GM12878 (cell line): ENCODE measurements around the gene CCR5AS.

Source experiments
- ATAC-seq: fragments of 200-7000 bp; cut with Tn5 transposase; 3 replicates; pipeline ENCODE4 v1.9.1; 2020; ENCODE audit warnings: mild to moderate bottlenecking, moderate library complexity
- BruUV-seq: library from RNA; stranded (reverse); fragments of 400-500 nt; replicated peaks from 2 replicates; lab custom pipeline; 2021; lab: Mats Ljungman, UMichigan
- CTCF ChIA-PET: fragments of 300-600 bp; sonication (Branson Sonifier 250); formaldehyde crosslinking; extraction: SDS; loops from one replicate; lab custom pipeline; 2021; ENCODE audit warnings: inconsistent platforms; lab: Yijun Ruan, JAX
- POLR2A ChIA-PET: fragments of 350-600 bp; formaldehyde crosslinking; extraction: SDS; loops from one replicate; lab custom pipeline; 2021; ENCODE audit warnings: inconsistent platforms; lab: Charles Lee
- RAD21 ChIA-PET: fragments of 300-600 bp; sonication (Branson Sonifier 250); formaldehyde crosslinking; loops from one replicate; lab custom pipeline; 2023; ENCODE audit warnings: antibody characterized with exemption; ENCODE audit not compliant: unreplicated experiment; lab: Charles Lee
- SMC1A ChIA-PET: fragments of 300-600 bp; sonication (Branson Sonifier 250); formaldehyde crosslinking; loops from one replicate; lab custom pipeline; 2023; ENCODE audit not compliant: unreplicated experiment, uncharacterized antibody; lab: Charles Lee
- DNase-seq: peaks from one replicate; pipeline ENCODE4 v3.0.0-alpha.2; 2011; ENCODE audit warnings: low read depth, low spot score
- FAIRE-seq: peaks from 3 replicates; lab custom pipeline; 2011; peaks lifted over from hg19 to GRCh38; lab: Jason Lieb, UNC
- H2AFZ ChIP-seq: 2 replicates; pipeline ENCODE4 v1.6.0; 2011; ENCODE audit warnings: low read depth, low read length, control low read depth; ENCODE audit not compliant: control insufficient read depth
- H3K27ac ChIP-seq: 2 replicates; pipeline ENCODE4 v1.5.1; 2011; ENCODE audit warnings: control low read depth; ENCODE audit not compliant: control insufficient read depth, insufficient read depth
- H3K27me3 ChIP-seq, 2 experiments: replicated peaks in 1 of 2; 2 replicates each; pipeline versions ENCODE4 v1.6.0 to v1.6.1; 2011; ENCODE audit warnings: low read length in 1 of 2; ENCODE audit not compliant: control insufficient read depth in 2 of 2, insufficient read depth in 2 of 2
- H3K36me3 ChIP-seq, 2 experiments: 2 replicates each; pipeline ENCODE4 v1.5.1; 2011; ENCODE audit warnings: low read length in 1 of 2; ENCODE audit not compliant: control insufficient read depth in 2 of 2, insufficient read depth in 2 of 2
- H3K4me1 ChIP-seq: 2 replicates; pipeline ENCODE4 v1.6.1; 2011; ENCODE audit warnings: mild to moderate bottlenecking, low read length, moderate library complexity, mixed read lengths; ENCODE audit not compliant: control insufficient read depth, insufficient read depth
- H3K4me2 ChIP-seq: 2 replicates; pipeline ENCODE4 v1.6.0; 2011; ENCODE audit warnings: control low read depth; ENCODE audit not compliant: control insufficient read depth, insufficient read depth
- H3K4me3 ChIP-seq: fragments of 200-600 bp; sonication (generic); 2 replicates; pipeline ENCODE4 v1.5.1; 2016
- H3K79me2 ChIP-seq: 2 replicates; pipeline ENCODE4 v1.6.0; 2011; ENCODE audit warnings: low read length; ENCODE audit not compliant: control insufficient read depth, insufficient read depth
- H3K9ac ChIP-seq: 2 replicates; pipeline ENCODE4 v1.8.0; 2011; ENCODE audit warnings: low read length, control low read depth, mixed read lengths; ENCODE audit not compliant: control insufficient read depth, insufficient read depth
- H3K9me3 ChIP-seq: replicated peaks from 3 replicates; pipeline ENCODE4 v1.5.1; 2011; ENCODE audit warnings: mild to moderate bottlenecking, low read length; ENCODE audit not compliant: control insufficient read depth, insufficient read depth
- H4K20me1 ChIP-seq: 2 replicates; pipeline ENCODE4 v1.6.0; 2011; ENCODE audit not compliant: control insufficient read depth, insufficient read depth
- BCL11A ChIP-seq: IDR thresholded peaks from 2 replicates; pipeline ENCODE4 v1.6.1; 2011; ENCODE audit warnings: low read depth, low read length
- BMI1 ChIP-seq: fragments of 450-650 bp; IDR thresholded peaks from 2 replicates; pipeline ENCODE4 v1.6.1; 2016; ENCODE audit warnings: mild to moderate bottlenecking, moderate library complexity, borderline replicate concordance
- CBFB ChIP-seq: IDR thresholded peaks from 2 replicates; pipeline ENCODE4 v1.6.1; 2016; ENCODE audit warnings: antibody characterized with exemption, low read depth
- CHD2 ChIP-seq: IDR thresholded peaks from 2 replicates; pipeline ENCODE4 v1.6.1; 2011; ENCODE audit warnings: low read depth, low read length, improper control_type of control experiment, borderline replicate concordance
- CREM ChIP-seq: IDR thresholded peaks from 2 replicates; pipeline ENCODE4 v1.6.1; 2014; ENCODE audit warnings: antibody characterized with exemption, low read depth
- IKZF2 ChIP-seq, 2 experiments: fragments of 450-650 bp; IDR thresholded peaks; 2 replicates each; pipeline ENCODE4 v1.6.1; 2017; ENCODE audit warnings: mild to moderate bottlenecking in 2 of 2, moderate library complexity in 2 of 2
- KDM1A ChIP-seq: fragments of 200-600 bp; sonication (generic); IDR thresholded peaks from 2 replicates; pipeline ENCODE4 v1.6.1; 2016; ENCODE audit warnings: borderline replicate concordance
- LARP7 ChIP-seq: fragments of 450-650 bp; IDR thresholded peaks from 2 replicates; pipeline ENCODE4 v1.6.1; 2017; ENCODE audit warnings: mild to moderate bottlenecking
- MAX ChIP-seq: IDR thresholded peaks from 2 replicates; pipeline ENCODE4 v1.6.1; 2012; ENCODE audit warnings: low read depth, low read length, improper control_type of control experiment
- MEF2B ChIP-seq: fragments of 450-650 bp; IDR thresholded peaks from 2 replicates; pipeline ENCODE4 v1.6.1; 2018; ENCODE audit warnings: mild to moderate bottlenecking, moderate library complexity; ENCODE audit not compliant: partially characterized antibody, poor library complexity, severe bottlenecking
- NFYB ChIP-seq: IDR thresholded peaks from 2 replicates; pipeline ENCODE4 v1.6.1; 2011; ENCODE audit warnings: low read depth, mild to moderate bottlenecking, low read length, improper control_type of control experiment, moderate library complexity; ENCODE audit not compliant: insufficient read depth
- RAD51 ChIP-seq: fragments of 450-650 bp; IDR thresholded peaks from 2 replicates; pipeline ENCODE4 v1.6.1; 2016; ENCODE audit warnings: moderate library complexity, mild to moderate bottlenecking, inconsistent platforms
- TAF1 ChIP-seq: IDR thresholded peaks from 2 replicates; pipeline ENCODE4 v1.6.1; 2011; ENCODE audit warnings: mild to moderate bottlenecking, low read depth, low read length, borderline replicate concordance
- YBX1 ChIP-seq: fragments of 450-650 bp; IDR thresholded peaks from 2 replicates; pipeline ENCODE4 v1.6.1; 2016; ENCODE audit warnings: antibody characterized with exemption
- WGBS: methylation state at CpG from one replicate; pipeline ENCODE4 v1.1.6; 2016; ENCODE audit warnings: low lambda C conversion rate; ENCODE audit not compliant: insufficient replicate concordance, insufficient coverage; ENCODE audit errors: missing lambda C conversion rate; 5-methylcytosine and 5-hydroxymethylcytosine counted together
- in situ Hi-C: fragments of 300-500 bp; cut with MboI; formaldehyde crosslinking; loops from 9 replicates; pipeline ENCODE4 v1.14.3; 2018; ENCODE audit warnings: mixed read lengths
- intact Hi-C: fragments of 100-400 bp; cut with micrococcal nuclease; formaldehyde crosslinking; loops from one replicate; pipeline ENCODE4 v1.14.2; 2022; ENCODE audit not compliant: unreplicated experiment

The CCR5AS gene

GRCh38 chr3:46414739-46415138 is 7.9 kb upstream of the CCR5AS start:
- TF ChIP-seq KDM1A = no peak
- TF ChIP-seq CREM = no peak
- TF ChIP-seq CHD2 = no peak
- no peak for TF ChIP-seq IKZF2 (IDR thresholded peaks at IDR 0.05)
- no peak for TF ChIP-seq TAF1
- TF ChIP-seq LARP7 = no peak
- no peak for TF ChIP-seq MEF2B
- TF ChIP-seq NFYB = no peak
- TF ChIP-seq, all 136 proteins: peak for 0
- FAIRE-seq = no peak
- WGBS = 42% methylated on average over 4 of the region's 4 CpGs

GRCh38 chr3:46413951-46414350 is 7.1 kb upstream of the CCR5AS start:
- Histone ChIP-seq H3K79me2 (no peaks in the 10 kb centered on the region), H3K27ac (no peak overlapping the region), H3K4me1 (no peaks in the 10 kb centered on the region), H3K9ac (no peak overlapping the region), H3K36me3 (no peaks in the 10 kb centered on the region), H2AFZ (no peak overlapping the region), H3K9me3 (no peaks in the 10 kb centered on the region), H3K4me3 (no peak overlapping the region), H3K4me2 (no peak overlapping the region), H3K27me3 (no peaks in the 10 kb centered on the region), H4K20me1 (no peaks in the 10 kb centered on the region)
- WGBS = 43% methylated on average over 5 of the region's 5 CpGs
- ChIA-PET RAD21 (no interaction called here), POLR2A (interaction anchor here (1.4 kb wide), 1 partner anchor 349 kb away, joined by 8 read pairs; no protein-coding TSS in a partner anchor), SMC1A (no interaction called here), CTCF (no interaction called here)
- in situ Hi-C loops = no loop called here
- TF ChIP-seq BCL11A (no peak), CBFB (no peak), RAD51 (no peak), BMI1 (no peak), MAX (no peak), YBX1 (no peak)
- ATAC-seq (no peak), DNase-seq (no peak), FAIRE-seq (no peak)
- intact Hi-C loops = no loop called here
- BruUV-seq = no TSS peak

More at GRCh38 chr3:46414739-46415138, 7.9 kb upstream of the CCR5AS start:
- Histone ChIP-seq H3K4me2 (no peak overlapping the region), H3K9ac (no peak overlapping the region), H2AFZ (no peak overlapping the region), H3K4me1 (no peaks in the 10 kb centered on the region), H4K20me1 (no peaks in the 10 kb centered on the region), H3K27me3 (no peaks in the 10 kb centered on the region), H3K79me2 (no peaks in the 10 kb centered on the region), H3K4me3 (no peak overlapping the region), H3K9me3 (no peaks in the 10 kb centered on the region), H3K27ac (no peak overlapping the region), H3K36me3 (no peaks in the 10 kb centered on the region)
- intact Hi-C loops (no loop called here), in situ Hi-C loops (no loop called here)
- ChIA-PET RAD21 (no interaction called here), POLR2A (interaction anchor here (1.4 kb wide), 1 partner anchor 350 kb away, joined by 8 read pairs; no protein-coding TSS in a partner anchor), CTCF (interaction anchor here (0.6 to 1.0 kb wide), 2 partner anchors 35 to 817 kb away, joined by 3 to 6 read pairs; no protein-coding TSS in a partner anchor), SMC1A (interaction anchor here (0.6 to 1.0 kb wide), 3 partner anchors 16 to 781 kb away, joined by 3 to 4 read pairs (median 3); no protein-coding TSS in a partner anchor)
- ATAC-seq (no peak), DNase-seq (no peak)
- no TSS peak for BruUV-seq
